Testis (tissue), 2 donors: ENCODE measurements around the gene NTM.

Experiments used
- POLR2A ChIP-seq: fragments of 450-650 bp; IDR thresholded peaks from one replicate; pipeline ENCODE4 v1.6.1; 2017; ENCODE audit warnings: antibody characterized with exemption, mild to moderate bottlenecking, moderate library complexity
- TF ChIP-seq, protein P1 (sequence below), 3 experiments: fragments of 450-650 bp in 2 of 3; fragments of 200-600 bp in 1 of 3; sonication (generic) in 1 of 3; IDR thresholded peaks; one replicate each; pipeline ENCODE4 v1.5.1; 2016 to 2019; ENCODE audit warnings: antibody characterized with exemption in 3 of 3, mild to moderate bottlenecking in 2 of 3, moderate library complexity in 1 of 3

DNA sequence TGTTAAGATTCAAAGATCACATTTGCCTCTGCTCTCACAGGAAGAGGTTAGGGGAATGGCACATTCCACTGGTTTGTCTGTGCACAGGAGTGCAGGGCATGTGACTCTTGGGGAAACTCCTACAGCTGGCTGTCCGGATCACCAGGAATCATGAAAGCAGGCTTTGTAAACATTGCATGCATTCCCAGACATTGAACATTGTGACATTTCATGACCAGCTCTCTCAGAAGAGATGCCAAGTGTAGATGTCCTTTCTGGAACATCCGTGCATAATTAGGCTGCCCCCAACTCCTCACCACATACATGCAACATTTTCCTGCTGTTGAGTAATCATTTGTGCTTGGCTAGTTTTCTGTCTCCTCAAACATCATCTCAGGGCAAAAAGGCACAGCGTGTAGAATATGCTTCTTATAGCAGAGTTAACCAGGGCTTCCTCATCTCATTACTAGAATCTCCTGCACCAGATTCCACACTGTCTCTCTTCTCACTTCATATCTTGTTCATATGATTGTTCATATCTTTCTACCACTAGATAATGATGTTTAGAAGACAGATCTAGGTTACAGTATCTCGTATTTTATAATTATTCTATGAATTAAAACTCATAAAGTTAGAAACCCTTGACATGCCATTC lies 694.7 kb downstream of the NTM start:
- TF ChIP-seq POLR2A = no peak
- TF ChIP-seq, protein P1, sequence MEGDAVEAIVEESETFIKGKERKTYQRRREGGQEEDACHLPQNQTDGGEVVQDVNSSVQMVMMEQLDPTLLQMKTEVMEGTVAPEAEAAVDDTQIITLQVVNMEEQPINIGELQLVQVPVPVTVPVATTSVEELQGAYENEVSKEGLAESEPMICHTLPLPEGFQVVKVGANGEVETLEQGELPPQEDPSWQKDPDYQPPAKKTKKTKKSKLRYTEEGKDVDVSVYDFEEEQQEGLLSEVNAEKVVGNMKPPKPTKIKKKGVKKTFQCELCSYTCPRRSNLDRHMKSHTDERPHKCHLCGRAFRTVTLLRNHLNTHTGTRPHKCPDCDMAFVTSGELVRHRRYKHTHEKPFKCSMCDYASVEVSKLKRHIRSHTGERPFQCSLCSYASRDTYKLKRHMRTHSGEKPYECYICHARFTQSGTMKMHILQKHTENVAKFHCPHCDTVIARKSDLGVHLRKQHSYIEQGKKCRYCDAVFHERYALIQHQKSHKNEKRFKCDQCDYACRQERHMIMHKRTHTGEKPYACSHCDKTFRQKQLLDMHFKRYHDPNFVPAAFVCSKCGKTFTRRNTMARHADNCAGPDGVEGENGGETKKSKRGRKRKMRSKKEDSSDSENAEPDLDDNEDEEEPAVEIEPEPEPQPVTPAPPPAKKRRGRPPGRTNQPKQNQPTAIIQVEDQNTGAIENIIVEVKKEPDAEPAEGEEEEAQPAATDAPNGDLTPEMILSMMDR (IDR thresholded peaks at IDR 0.05) = no peak
